GM23248 (cell line): ENCODE results near the gene TBX1.

Experiments used
- EZH2 ChIP-seq: fragments of 200-600 bp; sonication (generic); IDR thresholded peaks from 2 replicates; pipeline ENCODE4 v1.6.1; 2018; ENCODE audit warnings: antibody characterized with exemption, mild to moderate bottlenecking; ENCODE audit not compliant: insufficient read depth, poor library complexity, severe bottlenecking
- EZH2phosphoT487 ChIP-seq: fragments of 200-600 bp; sonication (generic); IDR thresholded peaks from 2 replicates; pipeline ENCODE4 v1.6.1; 2018; ENCODE audit warnings: antibody characterized with exemption, moderate library complexity, mild to moderate bottlenecking, low read depth; ENCODE audit not compliant: insufficient read depth

GRCh38 chr22:19801340-19802000 is 40.9 kb downstream of the TBX1 start:
- TF ChIP-seq EZH2 (no peak), EZH2phosphoT487 (no peak)
